ENCODE measurements around the gene KCNJ12.
"Not testable (repeated sequence)": the region's sequence is repeated elsewhere in the genome, so short reads cannot be mapped to it uniquely, and the experiment has no call there.

KCNJ12 gene

DNA sequence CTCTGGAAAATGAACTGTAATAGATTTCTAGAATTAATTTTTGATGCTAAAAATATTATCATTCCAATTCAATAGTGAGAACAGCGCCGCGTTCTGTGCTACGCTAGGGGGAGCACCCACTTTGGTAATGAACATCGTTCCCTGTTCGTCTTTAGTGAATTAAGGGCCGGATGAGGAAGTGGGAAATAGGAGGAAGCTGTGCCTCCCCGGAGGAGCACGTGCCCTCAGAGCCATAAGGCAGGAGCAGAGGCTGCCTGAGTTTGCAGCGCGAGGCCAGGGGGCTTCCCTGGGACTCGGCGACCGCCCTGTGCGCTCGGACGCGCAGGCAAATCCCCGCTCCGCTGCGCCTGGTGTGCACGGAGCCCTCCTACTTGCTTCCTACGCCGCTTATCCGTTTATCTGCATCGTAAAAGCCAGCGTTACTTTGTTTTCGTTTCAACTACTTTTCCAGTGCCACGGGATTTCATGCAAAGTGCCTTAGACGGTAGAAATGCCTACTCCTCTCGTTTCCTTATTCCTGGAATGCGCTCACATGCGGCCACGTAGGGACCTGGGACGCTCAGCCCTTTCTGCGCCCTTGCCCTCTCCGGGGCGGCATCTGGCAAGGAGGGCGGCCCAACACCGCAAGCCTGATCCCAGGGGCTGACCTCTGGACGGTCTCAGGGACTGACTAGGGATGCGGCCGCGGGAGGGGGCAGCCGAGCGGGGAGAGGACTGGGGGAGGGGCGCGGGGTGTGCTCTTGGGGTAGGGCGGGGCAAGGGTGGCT lies 76.4 kb downstream of the KCNJ12 start:
- Histone ChIP-seq H3K79me2 (ENCODE audit: insufficient read depth, low read length) (no peaks in the 10 kb centered on the region), H4K20me1 (ENCODE audit: insufficient read depth, low read length) (no peaks in the 10 kb centered on the region; the same call in 1 of the 2 replicates), H3K9me3 (ENCODE audit: insufficient read depth, low read length, severe bottlenecking) (no peaks in the 10 kb centered on the region), H3K4me3 (ENCODE audit: low read depth in 1 of 2, low read length in 2 of 2) (no peak overlapping the region), H3K9ac (ENCODE audit: low read depth, low read length) (no peak overlapping the region), H3K4me2 (ENCODE audit: insufficient read depth, low read length) (no peak overlapping the region), H3K36me3 (ENCODE audit: insufficient read depth, low read length) (no peaks in the 10 kb centered on the region), H2AFZ (ENCODE audit: low read depth, low read length) (no peak overlapping the region), H3K4me1 (ENCODE audit: insufficient read depth, low read length) (no peaks in the 10 kb centered on the region), H3K27me3 (ENCODE audit: insufficient read depth, low read length, poor library complexity) (no peaks in the 10 kb centered on the region), H3K27ac (ENCODE audit: low read length) (no peak overlapping the region)
- DNase-seq (no peak), ATAC-seq (ENCODE audit: insufficient read depth, low read depth) (no peak)
- no peak for TF ChIP-seq EZH2 (IDR thresholded peaks at IDR 0.05; ENCODE audit: borderline replicate concordance, low read depth, low read length, severe bottlenecking)
- TF ChIP-seq, protein P1, sequence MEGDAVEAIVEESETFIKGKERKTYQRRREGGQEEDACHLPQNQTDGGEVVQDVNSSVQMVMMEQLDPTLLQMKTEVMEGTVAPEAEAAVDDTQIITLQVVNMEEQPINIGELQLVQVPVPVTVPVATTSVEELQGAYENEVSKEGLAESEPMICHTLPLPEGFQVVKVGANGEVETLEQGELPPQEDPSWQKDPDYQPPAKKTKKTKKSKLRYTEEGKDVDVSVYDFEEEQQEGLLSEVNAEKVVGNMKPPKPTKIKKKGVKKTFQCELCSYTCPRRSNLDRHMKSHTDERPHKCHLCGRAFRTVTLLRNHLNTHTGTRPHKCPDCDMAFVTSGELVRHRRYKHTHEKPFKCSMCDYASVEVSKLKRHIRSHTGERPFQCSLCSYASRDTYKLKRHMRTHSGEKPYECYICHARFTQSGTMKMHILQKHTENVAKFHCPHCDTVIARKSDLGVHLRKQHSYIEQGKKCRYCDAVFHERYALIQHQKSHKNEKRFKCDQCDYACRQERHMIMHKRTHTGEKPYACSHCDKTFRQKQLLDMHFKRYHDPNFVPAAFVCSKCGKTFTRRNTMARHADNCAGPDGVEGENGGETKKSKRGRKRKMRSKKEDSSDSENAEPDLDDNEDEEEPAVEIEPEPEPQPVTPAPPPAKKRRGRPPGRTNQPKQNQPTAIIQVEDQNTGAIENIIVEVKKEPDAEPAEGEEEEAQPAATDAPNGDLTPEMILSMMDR (IDR thresholded peaks at IDR 0.05; ENCODE audit: borderline replicate concordance, extremely low read depth, low read length, poor library complexity, severe bottlenecking): no peak

DNA sequence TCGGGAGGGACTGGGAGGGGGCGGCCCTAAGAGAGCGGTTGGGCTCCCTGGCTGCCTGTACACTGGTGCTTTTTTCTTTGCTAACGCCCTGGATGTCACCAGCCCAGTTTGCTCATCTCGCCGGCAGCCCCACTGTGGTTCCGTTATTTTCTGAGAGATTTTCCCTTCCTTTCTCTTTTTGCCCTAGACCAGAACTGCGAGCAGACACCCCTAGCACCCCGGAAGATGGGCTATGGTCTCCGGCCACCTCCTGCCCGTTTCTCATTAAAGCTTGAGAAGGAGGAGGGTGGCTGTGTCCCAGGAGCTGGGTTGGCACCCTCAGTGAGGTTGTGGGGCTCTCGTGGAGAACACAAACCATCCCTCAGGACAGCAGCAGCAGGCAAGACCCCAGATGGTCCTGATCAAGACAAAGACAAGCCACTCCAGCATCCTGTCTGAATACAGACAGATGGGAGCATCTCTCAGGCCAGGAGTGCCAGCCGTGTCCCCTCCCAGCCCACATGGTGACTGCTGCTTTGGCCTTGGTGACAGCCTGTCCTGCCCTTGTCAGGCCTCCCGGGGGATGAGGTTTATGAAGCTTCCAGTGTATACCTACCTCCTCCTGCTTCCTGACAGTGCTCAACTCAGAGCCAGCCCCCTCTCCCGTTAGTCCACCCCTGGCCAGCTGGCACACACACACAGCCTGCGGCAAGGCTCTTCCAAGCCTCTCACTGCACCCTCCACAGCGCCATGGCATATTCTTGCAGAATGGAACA lies 77.2 kb downstream of the KCNJ12 start:
- Histone ChIP-seq H3K4me2 (ENCODE audit: insufficient read depth, low read length) (no peak overlapping the region), H3K36me3 (ENCODE audit: insufficient read depth, low read length) (no peaks in the 10 kb centered on the region), H2AFZ (ENCODE audit: low read depth, low read length) (no peak overlapping the region), H3K4me1 (ENCODE audit: insufficient read depth, low read length) (no peaks in the 10 kb centered on the region), H3K9me3 (ENCODE audit: insufficient read depth, low read length, severe bottlenecking) (no peaks in the 10 kb centered on the region), H3K4me3 (ENCODE audit: low read depth in 1 of 2, low read length in 2 of 2) (no peak overlapping the region), H4K20me1 (ENCODE audit: insufficient read depth, low read length) (no peaks in the 10 kb centered on the region; the same call in 1 of the 2 replicates), H3K27ac (ENCODE audit: low read length) (no peak overlapping the region), H3K27me3 (ENCODE audit: insufficient read depth, low read length, poor library complexity) (no peaks in the 10 kb centered on the region), H3K79me2 (ENCODE audit: insufficient read depth, low read length) (no peaks in the 10 kb centered on the region), H3K9ac (ENCODE audit: low read depth, low read length) (no peak overlapping the region)
- no peak for TF ChIP-seq EZH2 (IDR thresholded peaks at IDR 0.05; ENCODE audit: borderline replicate concordance, low read depth, low read length, severe bottlenecking)
- TF ChIP-seq, protein P1 (IDR thresholded peaks at IDR 0.05; ENCODE audit: borderline replicate concordance, extremely low read depth, low read length, poor library complexity, severe bottlenecking): no peak
- ATAC-seq (ENCODE audit: insufficient read depth, low read depth): no peak
- DNase-seq: no peak

DNA sequence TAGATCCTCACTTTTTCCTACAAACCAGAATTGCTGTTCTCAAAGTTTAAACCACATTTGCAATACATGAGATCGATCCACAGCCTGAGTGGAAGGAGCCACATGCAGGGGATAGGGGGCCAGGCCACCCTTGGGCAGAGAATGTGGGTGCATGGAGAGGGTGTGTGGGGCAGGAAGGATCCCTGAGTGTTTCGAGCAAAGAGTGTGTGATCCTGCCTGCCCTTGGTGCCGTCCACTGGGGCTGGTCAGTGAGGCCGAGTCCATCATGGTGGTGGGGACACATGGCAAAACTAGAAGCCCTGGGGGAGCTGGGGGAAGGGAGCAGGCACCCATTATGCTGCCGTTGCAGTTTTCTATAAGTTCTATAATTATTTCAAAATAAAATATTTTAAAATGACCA lies 77.8 kb downstream of the KCNJ12 start:
- H3K36me3 ChIP-seq (ENCODE audit: insufficient read depth, low read length); H3K9ac ChIP-seq (ENCODE audit: low read depth, low read length); H3K4me1 ChIP-seq (ENCODE audit: insufficient read depth, low read length); H3K79me2 ChIP-seq (ENCODE audit: insufficient read depth, low read length); H3K27ac ChIP-seq (ENCODE audit: low read length); ATAC-seq (ENCODE audit: insufficient read depth, low read depth); DNase-seq; H4K20me1 ChIP-seq (ENCODE audit: insufficient read depth, low read length); H3K27me3 ChIP-seq (ENCODE audit: insufficient read depth, low read length, poor library complexity); H2AFZ ChIP-seq (ENCODE audit: low read depth, low read length); H3K4me3 ChIP-seq (ENCODE audit: low read depth in 1 of 2, low read length in 2 of 2); H3K9me3 ChIP-seq (ENCODE audit: insufficient read depth, low read length, severe bottlenecking); H3K4me2 ChIP-seq (ENCODE audit: insufficient read depth, low read length): not testable (repeated sequence)

DNA sequence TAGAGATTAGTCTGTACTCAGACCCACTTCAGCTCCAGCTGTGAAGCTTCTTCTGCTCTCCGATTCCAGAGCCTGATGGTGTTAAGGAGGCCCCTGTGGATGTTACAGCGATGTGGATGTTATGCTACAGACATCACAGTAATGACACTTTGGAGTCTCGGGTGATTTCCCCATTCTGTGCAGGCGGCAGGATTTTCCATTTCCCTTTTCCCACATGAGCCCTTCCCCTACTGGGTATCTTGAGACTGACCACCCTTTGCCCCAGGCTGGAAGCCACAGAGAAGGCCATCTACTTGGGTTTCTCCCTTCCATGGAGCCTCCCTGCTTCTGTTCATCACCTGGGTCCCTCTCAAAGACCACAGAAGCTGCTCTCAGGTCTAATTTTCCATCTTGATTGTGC lies 78.3 kb downstream of the KCNJ12 start:
- no peaks in the 10 kb centered on the region for H3K27me3 ChIP-seq (ENCODE audit: insufficient read depth, low read length, poor library complexity)
- no peak for TF ChIP-seq EZH2 (IDR thresholded peaks at IDR 0.05; ENCODE audit: borderline replicate concordance, low read depth, low read length, severe bottlenecking)
- TF ChIP-seq, protein P1 (IDR thresholded peaks at IDR 0.05; ENCODE audit: borderline replicate concordance, extremely low read depth, low read length, poor library complexity, severe bottlenecking): no peak
- no peaks in the 10 kb centered on the region for H3K4me1 ChIP-seq (ENCODE audit: insufficient read depth, low read length)

More for the DNA sequence above, 78.3 kb downstream of the KCNJ12 start:
- Histone ChIP-seq H3K79me2 (ENCODE audit: insufficient read depth, low read length) (no peaks in the 10 kb centered on the region), H3K36me3 (ENCODE audit: insufficient read depth, low read length) (no peaks in the 10 kb centered on the region), H2AFZ (ENCODE audit: low read depth, low read length) (no peak overlapping the region), H3K4me2 (ENCODE audit: insufficient read depth, low read length) (no peak overlapping the region), H4K20me1 (ENCODE audit: insufficient read depth, low read length) (no peaks in the 10 kb centered on the region; the same call in 1 of the 2 replicates), H3K9ac (ENCODE audit: low read depth, low read length) (no peak overlapping the region), H3K4me3 (ENCODE audit: low read depth in 1 of 2, low read length in 2 of 2) (no peak overlapping the region), H3K9me3 (ENCODE audit: insufficient read depth, low read length, severe bottlenecking) (no peaks in the 10 kb centered on the region), H3K27ac (ENCODE audit: low read length) (no peak overlapping the region)
- ATAC-seq (ENCODE audit: insufficient read depth, low read depth): no peak
- DNase-seq: no peak
